ENCODE results near the gene BEST2. TPM values are rescaled to one million over a fixed set of nuclear protein-coding genes. Genes with fewer than 3 reads are reported as not detected.

BEST2 gene
- total RNA-seq, 1 donor from 2014 or later: not detected

GRCh38 chr19:12766051-12766521 lies 14.5 kb downstream of the BEST2 start:
- intact Hi-C loops (cut with micrococcal nuclease): loop anchor here (1.0 to 10.0 kb wide), 3 partner anchors 30 to 169 kb away; partner anchors contain the start of genes CALR and FARSA

- intact Hi-C loops (cut with micrococcal nuclease): loop anchor here (10.0 kb wide), 1 partner anchor 168 kb away; the partner anchor contains the start of genes CALR and FARSA
These were observed 15.6 kb downstream of the BEST2 start for GRCh38 chr19:12767150-12767549.

- intact Hi-C loops (cut with micrococcal nuclease): loop anchor here (10.0 kb wide), 1 partner anchor 167 kb away; the partner anchor contains the start of genes CALR and FARSA
These were observed 16.1 kb downstream of the BEST2 start for GRCh38 chr19:12767666-12768065.

GRCh38 chr19:12769689-12770088 lies 18.1 kb downstream of the BEST2 start:
- intact Hi-C loops (cut with micrococcal nuclease): loop anchor here (10.0 kb wide), 1 partner anchor 165 kb away; the partner anchor contains the start of genes CALR and FARSA

- intact Hi-C loops (cut with micrococcal nuclease): no loop called here
These were observed 19.3 kb downstream of the BEST2 start for GRCh38 chr19:12770922-12771321.

GRCh38 chr19:12772323-12772722 lies 20.7 kb downstream of the BEST2 start:
- intact Hi-C loops (cut with micrococcal nuclease): no loop called here

- intact Hi-C loops (cut with micrococcal nuclease): no loop called here
These were observed 22.0 kb downstream of the BEST2 start for GRCh38 chr19:12773571-12773970.

GRCh38 chr19:12774588-12775555 lies 23.3 kb downstream of the BEST2 start, which contains the start of gene HOOK2:
TSS of gene HOOK2 (minus strand) at chr19:12775552. CDS start at chr19:12775449, 103 bp downstream.
- intact Hi-C loops (cut with micrococcal nuclease): loop anchor here (1.0 kb wide), 1 partner anchor 38 kb away; the partner anchor contains the start of gene GET3

- intact Hi-C loops (cut with micrococcal nuclease): loop anchor here (1.0 kb wide), 2 partner anchors 12 to 19 kb away; no protein-coding TSS in a partner anchor
These were observed 25.8 kb downstream of the BEST2 start for GRCh38 chr19:12777217-12778016.

- intact Hi-C loops (cut with micrococcal nuclease): no loop called here
These were observed 26.7 kb downstream of the BEST2 start for GRCh38 chr19:12778017-12778904.

- intact Hi-C loops (cut with micrococcal nuclease): no loop called here
These were observed 27.2 kb downstream of the BEST2 start for GRCh38 chr19:12778905-12779161.

GRCh38 chr19:12779162-12779993 lies 27.8 kb downstream of the BEST2 start:
- intact Hi-C loops (cut with micrococcal nuclease): no loop called here

- intact Hi-C loops (cut with micrococcal nuclease): loop anchor here (1.0 kb wide), 1 partner anchor 9 kb away; the partner anchor contains the start of gene JUNB
These were observed 30.5 kb downstream of the BEST2 start for GRCh38 chr19:12782174-12782423.

- intact Hi-C loops (cut with micrococcal nuclease): loop anchor here (1.0 kb wide), 1 partner anchor 9 kb away; the partner anchor contains the start of gene JUNB
These were observed 31.1 kb downstream of the BEST2 start for GRCh38 chr19:12782424-12783290.

- intact Hi-C loops (cut with micrococcal nuclease): no loop called here
These were observed 31.8 kb downstream of the BEST2 start for GRCh38 chr19:12783291-12783848.

GRCh38 chr19:12783849-12784393 lies 32.3 kb downstream of the BEST2 start:
- intact Hi-C loops (cut with micrococcal nuclease): no loop called here

- intact Hi-C loops (cut with micrococcal nuclease): no loop called here
These were observed 32.8 kb downstream of the BEST2 start for GRCh38 chr19:12784394-12784870.

GRCh38 chr19:12784871-12785430 lies 33.4 kb downstream of the BEST2 start:
- intact Hi-C loops (cut with micrococcal nuclease): no loop called here
